HEK293T (cell line): ENCODE results near the gene PDE6H.

ENCODE experiments used
- BHLHE40 ChIP-seq: fragments of 450-650 bp; IDR thresholded peaks from 2 replicates; pipeline ENCODE4 v1.6.1; 2016; ENCODE audit warnings: mild to moderate bottlenecking, moderate library complexity, borderline replicate concordance
- LEF1 ChIP-seq: fragments of 450-650 bp; IDR thresholded peaks from 2 replicates; pipeline ENCODE4 v1.6.1; 2017; ENCODE audit warnings: mild to moderate bottlenecking, borderline replicate concordance

DNA sequence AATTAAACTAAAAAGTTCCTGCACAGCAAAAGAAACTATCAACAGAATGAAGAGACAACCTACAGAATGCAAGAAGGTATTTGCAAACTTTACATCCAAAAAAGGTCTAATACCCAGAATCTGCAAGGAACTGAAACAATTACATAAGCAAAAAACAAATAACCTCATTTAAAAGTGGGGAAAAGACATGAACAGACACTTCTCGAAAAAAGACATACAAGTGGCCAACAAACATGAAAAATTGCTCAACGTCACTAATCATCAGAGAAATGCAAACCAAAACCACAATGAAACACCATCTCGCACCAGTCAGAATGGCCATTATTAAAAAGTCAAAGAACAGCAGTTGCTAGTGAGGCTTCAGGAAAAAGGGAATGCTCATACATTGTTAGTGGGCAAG, 15.2 kb downstream of the PDE6H start:
- TF ChIP-seq BHLHE40 (no peak), LEF1 (no peak)
